Ovary (tissue), 3 donors: ENCODE measurements around the gene PCARE.

Source experiments
- POLR2A ChIP-seq: fragments of 450-650 bp; IDR thresholded peaks from one replicate; pipeline ENCODE4 v1.6.1; 2017; ENCODE audit warnings: antibody characterized with exemption, mild to moderate bottlenecking, moderate library complexity
- TF ChIP-seq, protein P1 (sequence below), 3 donors: fragments of 450-650 bp in 2 of 3; fragments of 200-600 bp in 1 of 3; IDR thresholded peaks; one replicate each; pipeline versions ENCODE4 v1.5.1 to v1.8.0; 2016 to 2022; ENCODE audit warnings: antibody characterized with exemption in 3 of 3, mild to moderate bottlenecking in 1 of 3
- donor health status: DM: no; HTN: no; CAD: no.

DNA sequence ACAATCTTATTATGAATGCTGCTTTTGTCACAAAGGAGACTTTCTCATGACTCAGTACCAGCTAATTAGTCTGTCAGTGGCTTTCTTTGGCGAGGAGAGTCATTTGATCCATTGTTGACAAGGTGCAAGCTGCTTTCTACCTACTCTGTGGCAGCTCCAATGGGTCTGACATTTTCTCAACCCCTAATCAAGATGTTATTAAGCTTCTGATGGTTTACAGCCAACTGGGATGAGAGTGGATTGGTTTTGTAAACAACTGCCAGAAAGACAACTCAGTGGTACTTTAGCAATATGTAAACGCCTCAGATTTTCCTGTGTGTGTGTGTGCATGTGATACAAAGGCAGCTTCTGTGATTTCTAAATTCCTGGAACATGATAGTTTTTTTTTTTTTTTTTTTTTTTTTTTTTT is 32.7 kb upstream of the PCARE start:
- no peak for TF ChIP-seq POLR2A
- TF ChIP-seq, protein P1, sequence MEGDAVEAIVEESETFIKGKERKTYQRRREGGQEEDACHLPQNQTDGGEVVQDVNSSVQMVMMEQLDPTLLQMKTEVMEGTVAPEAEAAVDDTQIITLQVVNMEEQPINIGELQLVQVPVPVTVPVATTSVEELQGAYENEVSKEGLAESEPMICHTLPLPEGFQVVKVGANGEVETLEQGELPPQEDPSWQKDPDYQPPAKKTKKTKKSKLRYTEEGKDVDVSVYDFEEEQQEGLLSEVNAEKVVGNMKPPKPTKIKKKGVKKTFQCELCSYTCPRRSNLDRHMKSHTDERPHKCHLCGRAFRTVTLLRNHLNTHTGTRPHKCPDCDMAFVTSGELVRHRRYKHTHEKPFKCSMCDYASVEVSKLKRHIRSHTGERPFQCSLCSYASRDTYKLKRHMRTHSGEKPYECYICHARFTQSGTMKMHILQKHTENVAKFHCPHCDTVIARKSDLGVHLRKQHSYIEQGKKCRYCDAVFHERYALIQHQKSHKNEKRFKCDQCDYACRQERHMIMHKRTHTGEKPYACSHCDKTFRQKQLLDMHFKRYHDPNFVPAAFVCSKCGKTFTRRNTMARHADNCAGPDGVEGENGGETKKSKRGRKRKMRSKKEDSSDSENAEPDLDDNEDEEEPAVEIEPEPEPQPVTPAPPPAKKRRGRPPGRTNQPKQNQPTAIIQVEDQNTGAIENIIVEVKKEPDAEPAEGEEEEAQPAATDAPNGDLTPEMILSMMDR (IDR thresholded peaks at IDR 0.05): no peak
